GM11168 (cell line): ENCODE results near the gene C14orf39.

Source experiments
- in situ Hi-C: fragments of 300-500 bp; cut with MboI; formaldehyde crosslinking; loops from one replicate; pipeline ENCODE4 v1.12.0; 2022; ENCODE audit warnings: low sequenced_read_pairs; ENCODE audit not compliant: unreplicated experiment

C14orf39 gene

GRCh38 chr14:60485598-60486251 lies at the start of gene C14orf39:
Gene C14orf39 (minus strand): TSS chr14:60486063. CDS start chr14:60485078, 985 bp downstream.
- in situ Hi-C loops = no loop called here

- in situ Hi-C loops = no loop called here
Observed at GRCh38 chr14:60532442-60532841, 46.6 kb upstream of the C14orf39 start.

- in situ Hi-C loops = no loop called here
Observed at GRCh38 chr14:60515511-60516289, 29.8 kb upstream of the C14orf39 start.

- in situ Hi-C loops = no loop called here
Observed at GRCh38 chr14:60514741-60515491, 29.1 kb upstream of the C14orf39 start.

- in situ Hi-C loops = no loop called here
Observed at GRCh38 chr14:60514378-60514740, 28.5 kb upstream of the C14orf39 start.

- in situ Hi-C loops = no loop called here
Observed at GRCh38 chr14:60512973-60513571, 27.2 kb upstream of the C14orf39 start.

- in situ Hi-C loops = no loop called here
Observed at GRCh38 chr14:60512126-60512525, 26.3 kb upstream of the C14orf39 start.

GRCh38 chr14:60510951-60511599 lies 25.2 kb upstream of the C14orf39 start:
- in situ Hi-C loops = no loop called here

GRCh38 chr14:60510254-60510950 lies 24.5 kb upstream of the C14orf39 start:
- in situ Hi-C loops = no loop called here

GRCh38 chr14:60509438-60510253 lies 23.8 kb upstream of the C14orf39 start:
- in situ Hi-C loops = no loop called here

- in situ Hi-C loops = no loop called here
Observed at GRCh38 chr14:60508707-60509437, 23.0 kb upstream of the C14orf39 start, which contains the start of gene SIX6. Gene SIX6 (plus strand): TSS chr14:60509146. CDS start chr14:60509399, 253 bp downstream.

GRCh38 chr14:60508363-60508706 lies 22.5 kb upstream of the C14orf39 start:
- in situ Hi-C loops = no loop called here

- in situ Hi-C loops = no loop called here
Observed at GRCh38 chr14:60506985-60507829, 21.3 kb upstream of the C14orf39 start.

GRCh38 chr14:60506462-60506984 lies 20.7 kb upstream of the C14orf39 start:
- in situ Hi-C loops = no loop called here

- in situ Hi-C loops = no loop called here
Observed at GRCh38 chr14:60506010-60506409, 20.1 kb upstream of the C14orf39 start.

GRCh38 chr14:60505448-60505847 lies 19.6 kb upstream of the C14orf39 start:
- in situ Hi-C loops = no loop called here

- in situ Hi-C loops = no loop called here
Observed at GRCh38 chr14:60502541-60502940, 16.7 kb upstream of the C14orf39 start.
